Common myeloid progenitor, CD34-positive (primary cell): ENCODE measurements around the gene PARVA.

Source experiments
- CTCF ChIA-PET: fragments of 350-600 bp; sonication (Branson Sonifier 250); formaldehyde crosslinking; loops from one replicate; lab custom pipeline; 2021; ENCODE audit warnings: antibody characterized with exemption; lab: Charles Lee
- POLR2A ChIA-PET: fragments of 350-600 bp; sonication (Branson Sonifier 250); formaldehyde crosslinking; loops from one replicate; lab custom pipeline; 2021; ENCODE audit warnings: antibody characterized with exemption; lab: Charles Lee
- DNase-seq, 3 donors: peaks; one replicate each; pipeline versions ENCODE4 v3.0.0 to v3.0.0-alpha.2; 2013
- H3K27ac ChIP-seq, 2 experiments: 1 replicate in 1 of 2; 2 replicates in 1 of 2; pipeline ENCODE4 v1.7.0; 2013; ENCODE audit warnings: inconsistent platforms in 2 of 2, low read length in 2 of 2, mild to moderate bottlenecking in 2 of 2, low read depth in 1 of 2, moderate library complexity in 1 of 2; ENCODE audit not compliant: severe bottlenecking in 2 of 2, insufficient read depth in 1 of 2, poor library complexity in 1 of 2
- H3K27me3 ChIP-seq, 5 experiments: replicated peaks in 2 of 5; 1 replicate in 3 of 5; 2 replicates in 2 of 5; pipeline versions ENCODE4 v1.6.1 to v1.7.0; 2013; ENCODE audit warnings: low read length in 4 of 5, mild to moderate bottlenecking in 2 of 5, moderate library complexity in 2 of 5, inconsistent platforms in 1 of 5; ENCODE audit not compliant: insufficient read depth in 5 of 5, control insufficient read depth in 4 of 5
- H3K36me3 ChIP-seq, 4 experiments: 1 replicate in 2 of 4; 2 replicates in 2 of 4; pipeline versions ENCODE4 v1.6.1 to v1.7.0; 2013; ENCODE audit warnings: low read length in 3 of 4, control low read depth in 1 of 4, mild to moderate bottlenecking in 1 of 4; ENCODE audit not compliant: control insufficient read depth in 4 of 4, insufficient read depth in 4 of 4
- H3K4me1 ChIP-seq, 4 experiments: 1 replicate in 3 of 4; 2 replicates in 1 of 4; pipeline versions ENCODE4 v1.6.1 to v1.7.1; 2013; ENCODE audit warnings: low read length in 3 of 4, mild to moderate bottlenecking in 3 of 4, control low read depth in 1 of 4, inconsistent platforms in 1 of 4, moderate library complexity in 1 of 4; ENCODE audit not compliant: control insufficient read depth in 4 of 4, insufficient read depth in 4 of 4; ENCODE audit errors: control extremely low read depth in 1 of 4
- H3K4me3 ChIP-seq, 7 experiments: 1 replicate in 4 of 7; 2 replicates in 3 of 7; pipeline versions ENCODE4 v1.5.1 to v1.7.0; 2013; ENCODE audit warnings: mild to moderate bottlenecking in 7 of 7, low read length in 6 of 7, moderate library complexity in 6 of 7, inconsistent platforms in 2 of 7, low read depth in 2 of 7, control low read depth in 1 of 7; ENCODE audit not compliant: insufficient read depth in 4 of 7, control insufficient read depth in 1 of 7; ENCODE audit errors: extremely low read depth in 1 of 7
- H3K9me3 ChIP-seq, 5 experiments: 1 replicate in 4 of 5; 2 replicates in 1 of 5; pipeline versions ENCODE4 v1.6.1 to v1.7.1; 2013; ENCODE audit warnings: low read length in 4 of 5, mild to moderate bottlenecking in 2 of 5, inconsistent platforms in 1 of 5, low read depth in 1 of 5, moderate library complexity in 1 of 5; ENCODE audit not compliant: control insufficient read depth in 4 of 5, insufficient read depth in 2 of 5; ENCODE audit errors: control extremely low read depth in 1 of 5
- WGBS: methylation state at CpG from one replicate; pipeline ENCODE4 v1.1.5; 2013; ENCODE audit not compliant: insufficient coverage; 5-methylcytosine and 5-hydroxymethylcytosine counted together

The PARVA gene

DNA sequence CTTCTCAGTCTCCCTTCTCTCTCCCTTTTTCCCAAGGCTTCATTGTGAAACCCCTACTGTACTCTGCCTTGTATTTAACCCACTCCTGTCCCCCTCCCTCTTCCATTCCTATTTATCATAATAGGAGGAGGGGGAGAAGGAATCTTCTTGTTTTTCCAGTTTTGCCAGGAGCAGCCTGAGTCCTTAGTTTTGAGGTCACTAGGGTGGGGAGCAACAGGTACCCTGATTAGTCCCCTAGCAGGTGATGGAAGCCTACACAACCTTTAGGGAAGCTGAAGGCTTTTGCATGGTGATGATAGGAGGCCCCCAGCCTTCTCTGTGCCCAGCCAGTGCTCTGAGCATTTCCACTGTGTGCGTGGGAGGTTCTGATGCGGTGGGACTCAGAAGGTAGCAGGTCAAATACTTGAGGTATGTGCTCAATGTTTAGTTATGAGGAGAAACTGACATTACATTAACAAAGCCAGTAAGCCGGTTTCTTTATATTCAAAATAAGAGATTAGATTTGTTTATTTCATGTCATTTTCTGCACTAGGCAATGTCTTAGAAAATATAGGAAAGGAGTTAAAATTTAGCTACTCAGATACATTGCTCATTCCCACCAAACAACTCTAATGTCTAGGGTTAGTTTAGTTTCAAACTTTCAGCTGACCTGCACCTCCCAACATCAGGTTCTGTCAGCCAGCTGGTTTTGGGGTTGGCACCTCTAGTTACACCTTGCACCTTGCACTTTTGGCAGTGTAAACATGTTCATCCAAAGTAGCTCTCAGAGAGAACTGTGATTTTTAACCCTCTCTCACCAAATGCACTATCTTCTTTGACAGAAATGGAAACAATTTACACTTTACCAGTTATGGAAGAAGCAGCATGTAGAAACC, 26.0 kb downstream of the PARVA start:
- no peak for DNase-seq
- no peaks in the 10 kb centered on the region for H3K4me1 ChIP-seq
- H3K27me3 ChIP-seq = peaks cover 0 to 11% (median 4%) of the 10 kb centered on the region in 5 experiments
- WGBS = no CpG with 5 or more reads among the region's 3 CpGs
- no peak overlapping the region for H3K4me3 ChIP-seq
- no peak overlapping the region for H3K27ac ChIP-seq
- H3K36me3 ChIP-seq = no peaks in the 10 kb centered on the region
- POLR2A ChIA-PET = interaction anchor here (0.6 kb wide), 1 partner anchor 14 kb away, joined by 3 read pairs; no protein-coding TSS in a partner anchor
- H3K9me3 ChIP-seq = no peaks in the 10 kb centered on the region
- CTCF ChIA-PET = interaction anchor here (1.2 kb wide), 1 partner anchor 8 kb away, joined by 4 read pairs; no protein-coding TSS in a partner anchor

- no peaks in the 10 kb centered on the region for H3K9me3 ChIP-seq
- no peak for DNase-seq
- POLR2A ChIA-PET = interaction anchor here (0.6 kb wide), 1 partner anchor 15 kb away, joined by 3 read pairs; no protein-coding TSS in a partner anchor
- CTCF ChIA-PET = no interaction called here
- H3K4me1 ChIP-seq = no peaks in the 10 kb centered on the region
- H3K36me3 ChIP-seq = no peaks in the 10 kb centered on the region
- H3K4me3 ChIP-seq = no peak overlapping the region
- no peak overlapping the region for H3K27ac ChIP-seq
- H3K27me3 ChIP-seq = peaks cover 0 to 12% (median 4%) of the 10 kb centered on the region in 5 experiments
- WGBS = no CpG with 5 or more reads among the region's 2 CpGs
These were observed 26.6 kb downstream of the PARVA start for GRCh38 chr11:12403997-12404350.

DNA sequence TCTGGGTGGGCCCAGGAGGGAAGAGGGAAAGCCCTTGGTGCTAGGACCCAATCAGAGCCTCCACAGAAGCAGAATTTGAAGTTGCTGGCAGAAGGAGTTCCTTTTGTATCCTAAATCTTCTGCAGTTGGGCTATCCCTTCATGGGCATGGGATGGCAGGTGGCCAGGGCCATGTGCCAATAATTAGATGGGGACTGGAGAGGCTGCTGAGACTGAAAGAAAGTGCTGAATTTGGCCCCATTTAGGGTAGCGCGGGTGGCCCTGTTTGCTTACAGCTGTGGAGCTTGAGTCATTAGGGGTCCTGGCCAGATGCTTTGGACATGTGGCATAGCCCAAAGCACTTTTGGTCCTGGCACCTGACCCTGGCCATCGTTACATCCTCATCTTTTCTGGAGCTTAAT, 27.1 kb downstream of the PARVA start:
- DNase-seq = no peak
- ChIA-PET CTCF (no interaction called here), POLR2A (no interaction called here)
- no peaks in the 10 kb centered on the region for H3K36me3 ChIP-seq
- WGBS = 97% methylated on average over 3 of the region's 3 CpGs
- H3K27ac ChIP-seq = no peak overlapping the region
- peaks cover 0 to 12% (median 4%) of the 10 kb centered on the region in 5 experiments for H3K27me3 ChIP-seq
- no peak overlapping the region for H3K4me3 ChIP-seq
- no peaks in the 10 kb centered on the region for H3K4me1 ChIP-seq
- no peaks in the 10 kb centered on the region for H3K9me3 ChIP-seq

- DNase-seq = no peak
- no peaks in the 10 kb centered on the region for H3K9me3 ChIP-seq
- CTCF ChIA-PET = no interaction called here
- H3K4me1 ChIP-seq = no peaks in the 10 kb centered on the region
- H3K4me3 ChIP-seq = no peak overlapping the region
- 100% methylated on average over 3 of the region's 4 CpGs for WGBS
- peaks cover 0 to 14% (median 0%) of the 10 kb centered on the region in 5 experiments for H3K27me3 ChIP-seq
- no peaks in the 10 kb centered on the region for H3K36me3 ChIP-seq
- H3K27ac ChIP-seq = no peak overlapping the region
- POLR2A ChIA-PET = no interaction called here
These were observed 30.9 kb downstream of the PARVA start for GRCh38 chr11:12408156-12408770.

DNA sequence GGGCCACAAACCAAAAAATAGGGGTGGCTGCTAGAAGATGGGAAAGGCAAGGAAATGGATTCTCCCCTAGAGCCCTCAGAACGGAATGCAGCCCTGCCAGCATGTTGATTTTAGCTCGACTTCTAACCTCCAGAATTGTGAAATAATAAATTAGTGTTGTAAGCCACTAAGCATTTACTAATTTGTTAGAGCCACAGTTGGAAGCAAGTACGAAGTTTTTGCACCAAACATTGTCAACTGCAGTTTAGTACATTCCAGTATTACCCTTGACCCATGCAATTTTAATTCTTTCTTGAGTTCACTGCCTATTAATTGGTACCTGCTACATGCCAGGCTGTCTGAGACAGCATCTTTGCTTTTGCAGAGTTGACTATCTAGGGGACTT, 32.2 kb downstream of the PARVA start:
- H3K27ac ChIP-seq = no peak overlapping the region
- DNase-seq = no peak
- ChIA-PET CTCF (interaction anchor here (0.7 to 1.7 kb wide), 2 partner anchors 14 to 479 kb away, joined by 3 to 4 read pairs; no protein-coding TSS in a partner anchor), POLR2A (no interaction called here)
- H3K4me1 ChIP-seq = no peaks in the 10 kb centered on the region
- H3K27me3 ChIP-seq = peaks cover 0 to 19% (median 4%) of the 10 kb centered on the region in 5 experiments
- 100% methylated on average over 1 of the region's 3 CpGs for WGBS
- H3K36me3 ChIP-seq = no peaks in the 10 kb centered on the region
- H3K9me3 ChIP-seq = no peaks in the 10 kb centered on the region
- no peak overlapping the region for H3K4me3 ChIP-seq

DNA sequence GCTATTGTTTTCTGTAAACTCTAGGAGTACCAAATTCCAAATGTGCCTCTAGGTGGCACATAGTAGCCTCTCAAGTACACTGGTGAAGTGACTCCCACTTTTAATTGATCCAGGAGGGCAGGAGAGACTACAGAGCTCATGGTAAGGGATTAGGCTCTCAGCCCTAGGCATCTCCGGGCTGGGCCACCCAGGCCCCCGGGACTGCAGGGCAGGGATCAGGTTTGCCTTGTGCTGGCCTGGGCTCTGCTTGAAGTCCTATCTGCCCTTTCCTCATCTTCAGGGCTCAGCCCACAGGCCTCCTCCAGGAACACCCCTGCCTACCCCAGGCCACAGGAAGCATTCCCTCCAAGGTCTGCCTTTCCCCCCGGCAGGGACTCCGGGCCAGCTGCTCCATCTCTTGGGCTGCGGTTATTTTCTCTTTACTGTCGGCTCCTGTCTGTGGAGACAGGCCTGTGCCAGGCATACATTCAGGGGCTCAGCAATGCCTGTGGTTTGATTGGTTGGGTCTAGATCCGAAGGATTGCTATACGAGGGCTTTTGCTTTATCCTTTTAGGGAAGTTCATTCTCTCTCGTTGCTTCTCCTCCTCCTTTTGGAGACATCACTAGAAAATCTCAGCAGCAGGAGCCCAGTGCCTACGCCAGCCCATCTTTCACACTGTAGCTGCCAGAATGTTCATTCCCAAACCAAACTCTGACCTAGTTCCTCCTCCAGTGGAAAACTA, 32.8 kb downstream of the PARVA start:
- peaks cover 0 to 19% (median 7%) of the 10 kb centered on the region in 5 experiments for H3K27me3 ChIP-seq
- ChIA-PET POLR2A (no interaction called here), CTCF (interaction anchor here (1.1 to 4.1 kb wide), 5 partner anchors 14 to 493 kb away, joined by 3 to 16 read pairs (median 4); no protein-coding TSS in a partner anchor)
- no peak for DNase-seq
- no peaks in the 10 kb centered on the region for H3K36me3 ChIP-seq
- H3K9me3 ChIP-seq = no peaks in the 10 kb centered on the region
- H3K4me3 ChIP-seq = no peak overlapping the region
- no peaks in the 10 kb centered on the region for H3K4me1 ChIP-seq
- H3K27ac ChIP-seq = no peak overlapping the region
- 51% methylated on average over 7 of the region's 10 CpGs for WGBS
